G401 (cell line): Measurements from ENCODE around the gene SULT6B1. TPM values are rescaled to one million over a fixed set of nuclear protein-coding genes. Genes with fewer than 3 reads are reported as not detected.
"Not testable (repeated sequence)": the region's sequence is repeated elsewhere in the genome, so short reads cannot be mapped to it uniquely, and the experiment has no call there.

Source experiments
- DNase-seq: peaks from one replicate; pipeline ENCODE4 v3.0.0-alpha.2; 2015; ENCODE audit warnings: low spot score
- in situ Hi-C: cut with HindIII; loops from 2 replicates; pipeline ENCODE4 v1.10.0; 2016; ENCODE audit warnings: low sequenced_read_pairs, mixed read lengths
- total RNA-seq: library from RNA; depleted of rRNA; stranded (reverse); fragments of >200 nt; shearing (Covaris generic); gene quantifications from 2 replicates; pipeline ENCODE4 v1.2.3, GENCODE V29; 2014; rRNA removed

SULT6B1 gene, protein sequence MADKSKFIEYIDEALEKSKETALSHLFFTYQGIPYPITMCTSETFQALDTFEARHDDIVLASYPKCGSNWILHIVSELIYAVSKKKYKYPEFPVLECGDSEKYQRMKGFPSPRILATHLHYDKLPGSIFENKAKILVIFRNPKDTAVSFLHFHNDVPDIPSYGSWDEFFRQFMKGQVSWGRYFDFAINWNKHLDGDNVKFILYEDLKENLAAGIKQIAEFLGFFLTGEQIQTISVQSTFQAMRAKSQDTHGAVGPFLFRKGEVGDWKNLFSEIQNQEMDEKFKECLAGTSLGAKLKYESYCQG
- not detected in 2 replicates for total RNA-seq

- DNase-seq: no peak
- in situ Hi-C loops: no loop called here
These were observed at the start of gene SULT6B1 for GRCh38 chr2:37188570-37188969. TSS of gene SULT6B1 (minus strand) at chr2:37188670. CDS start at chr2:37188640, 30 bp downstream.

- peak; percentile 35 for DNase-seq
- in situ Hi-C loops: no loop called here
These were observed 43.9 kb upstream of the SULT6B1 start for GRCh38 chr2:37232131-37232933.

DNA sequence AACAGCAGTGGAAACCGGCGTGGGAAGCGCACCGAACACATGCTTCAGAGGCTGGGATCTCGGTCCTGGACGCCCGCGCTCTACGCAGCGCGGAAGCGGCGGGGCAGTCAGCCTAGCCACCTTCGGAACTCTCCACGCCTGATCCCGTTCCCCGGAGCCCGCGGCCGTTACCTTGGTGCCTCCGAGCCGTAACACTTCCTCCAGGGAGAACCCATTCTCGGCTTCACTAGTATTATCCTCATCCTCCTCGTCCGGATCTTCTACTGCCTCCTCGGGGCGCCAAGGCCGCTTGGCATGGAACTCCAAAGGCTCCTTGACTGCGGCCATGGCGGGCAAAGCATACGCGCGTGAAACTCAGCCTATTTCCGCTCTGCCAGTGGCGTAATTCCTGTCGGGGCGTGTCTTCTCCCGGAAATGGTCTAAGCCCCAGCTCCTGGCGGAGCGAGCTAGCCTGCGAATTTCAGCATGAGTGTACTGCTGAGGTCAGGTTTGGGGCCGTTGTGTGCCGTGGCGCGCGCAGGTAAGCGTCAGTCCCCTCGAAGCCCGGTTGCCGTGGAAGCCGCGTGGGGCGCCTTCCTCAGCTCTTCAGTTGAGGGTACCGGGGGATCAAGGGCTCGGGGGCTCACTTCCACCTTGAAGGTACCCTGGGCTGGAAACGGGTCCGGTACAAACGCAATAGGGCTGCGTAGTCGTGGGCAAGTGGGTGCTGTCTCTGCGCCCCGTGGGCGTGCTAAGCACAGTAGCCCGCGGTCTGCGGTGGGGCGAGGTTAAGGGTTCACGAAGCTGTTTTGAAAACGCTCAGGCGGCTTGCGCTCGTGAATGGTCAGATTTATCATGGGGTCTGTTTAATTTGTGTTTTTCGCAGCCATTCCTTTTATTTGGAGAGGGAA, 43.0 kb upstream of the SULT6B1 start, which contains the start of the genes CEBPZ and NDUFAF7:
CEBPZ (minus strand) TSS at position 356 of the 890 bp plus-strand sequence; CDS start at position 327, 29 bp downstream.
NDUFAF7 (plus strand) TSS at position 418 of the 890 bp plus-strand sequence; CDS start at position 466, 48 bp downstream.
- in situ Hi-C loops: no loop called here
- peak; percentile 95 for DNase-seq

DNA sequence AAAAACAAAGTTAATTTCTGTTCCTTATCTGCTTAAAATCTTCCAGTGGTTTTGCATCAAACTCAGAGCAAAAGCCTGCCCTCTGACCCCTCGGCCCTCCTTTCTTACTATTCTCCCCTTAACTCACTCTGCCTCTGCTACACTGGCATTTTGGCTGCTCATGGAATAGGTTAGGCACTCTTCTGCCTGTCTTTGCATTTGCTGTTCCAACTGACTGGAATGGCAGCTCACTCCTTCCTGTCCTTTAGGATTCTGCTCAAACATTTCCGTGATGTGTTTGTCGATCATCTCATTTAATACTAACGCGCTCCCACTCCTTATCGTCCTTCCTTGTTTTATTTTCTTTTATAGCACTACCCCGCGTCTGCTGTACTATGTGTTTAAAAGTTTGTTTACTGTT, 42.1 kb upstream of the SULT6B1 start:
- no peak for DNase-seq
- in situ Hi-C loops: no loop called here

DNA sequence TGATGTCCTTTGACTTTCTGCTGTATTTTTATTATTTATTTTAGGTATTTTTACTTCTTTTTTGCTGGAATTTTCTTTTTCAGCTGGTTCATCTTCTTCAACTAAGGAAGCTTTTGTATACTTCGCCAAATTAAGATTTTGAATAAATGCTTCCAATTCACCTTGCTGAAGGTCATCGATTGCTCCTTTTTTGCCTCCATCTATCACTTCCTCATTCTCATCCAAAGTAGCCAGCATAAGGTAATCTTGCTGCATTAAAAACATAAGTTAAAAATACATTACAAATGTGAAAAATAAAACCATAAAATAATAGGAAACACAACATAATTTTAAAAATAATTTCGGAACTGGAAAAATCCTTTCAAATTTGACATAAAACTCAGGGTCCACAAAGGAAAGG, 40.3 kb upstream of the SULT6B1 start:
- no peak for DNase-seq
- in situ Hi-C loops: no loop called here

- in situ Hi-C loops: no loop called here
- no peak for DNase-seq
These were observed 38.4 kb upstream of the SULT6B1 start for GRCh38 chr2:37226863-37227262.

DNA sequence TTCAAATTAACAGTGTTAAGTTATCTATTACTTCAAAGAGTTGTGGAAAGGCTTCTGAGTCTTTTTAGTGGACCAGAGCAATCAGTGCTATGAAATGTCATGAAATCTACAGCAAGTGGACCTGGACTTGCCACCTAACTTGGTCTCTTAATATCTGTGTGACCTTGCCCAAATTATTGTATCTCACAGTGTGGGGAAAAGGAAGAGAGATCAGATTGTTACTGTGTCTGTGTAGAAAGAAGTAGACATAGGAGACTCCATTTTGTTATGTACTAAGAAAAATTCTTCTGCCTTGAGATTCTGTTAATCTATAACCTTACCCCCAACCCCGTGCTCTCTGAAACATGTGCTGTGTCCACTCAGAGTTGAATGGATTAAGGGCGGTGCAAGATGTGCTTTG, 36.7 kb upstream of the SULT6B1 start:
- in situ Hi-C loops, DNase-seq: not testable (repeated sequence)

DNA sequence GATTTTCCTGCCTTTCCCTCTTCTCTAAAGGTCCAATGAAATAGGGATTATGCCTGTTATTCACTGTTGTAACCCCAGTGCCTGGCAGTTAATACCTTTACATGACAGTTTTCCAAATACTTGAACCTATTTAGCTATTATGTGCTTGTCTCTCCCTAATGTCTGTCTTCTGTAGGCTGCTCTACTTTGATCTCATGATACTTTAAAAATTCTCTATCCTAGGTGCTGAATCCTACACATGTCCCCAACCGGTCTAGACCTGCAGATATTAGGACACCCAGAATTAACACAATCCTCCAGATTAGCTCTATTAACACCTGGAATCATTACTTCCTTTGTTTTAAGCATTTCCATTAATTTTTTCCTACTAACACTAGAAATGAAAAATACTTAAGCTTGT, 35.6 kb upstream of the SULT6B1 start:
- in situ Hi-C loops: no loop called here
- no peak for DNase-seq

DNA sequence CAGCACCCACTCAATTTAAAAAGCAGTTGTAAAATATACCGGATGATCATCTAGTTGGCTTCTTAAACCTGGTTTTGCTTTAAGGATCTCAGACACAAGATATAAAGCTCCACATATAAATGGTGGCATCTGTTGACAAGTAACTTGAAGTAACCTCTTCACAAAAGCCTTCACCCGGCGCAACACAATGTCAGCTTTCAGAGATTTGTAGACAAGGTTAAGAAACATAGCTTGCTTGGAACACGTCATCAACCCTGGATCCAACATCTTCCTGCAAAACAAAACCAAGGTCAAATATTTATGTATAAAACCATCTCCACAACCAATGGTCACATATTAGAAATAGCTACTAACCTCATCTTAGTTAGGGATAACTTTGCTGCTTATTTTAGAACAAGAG, 34.7 kb upstream of the SULT6B1 start:
- in situ Hi-C loops: no loop called here
- no peak for DNase-seq

DNA sequence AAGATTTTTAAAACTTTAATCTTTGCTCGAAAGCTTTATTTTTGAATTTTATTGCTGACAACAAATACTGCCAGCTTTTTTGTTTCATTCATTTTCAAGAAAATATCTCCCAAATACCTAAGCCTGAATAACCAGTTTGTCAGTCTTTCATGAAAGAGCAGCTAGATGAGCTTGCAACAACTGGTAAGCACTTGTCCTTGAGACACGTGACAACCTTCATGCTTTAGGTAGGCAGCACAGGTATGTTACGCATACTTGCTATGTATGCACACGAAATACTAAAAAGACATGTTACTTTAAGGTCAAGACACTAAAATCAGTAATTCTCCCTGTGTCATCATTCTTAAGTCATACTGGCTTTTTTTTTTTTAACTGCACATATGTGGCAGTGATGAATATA, 30.6 kb upstream of the SULT6B1 start:
- DNase-seq: no peak
- in situ Hi-C loops: no loop called here

DNA sequence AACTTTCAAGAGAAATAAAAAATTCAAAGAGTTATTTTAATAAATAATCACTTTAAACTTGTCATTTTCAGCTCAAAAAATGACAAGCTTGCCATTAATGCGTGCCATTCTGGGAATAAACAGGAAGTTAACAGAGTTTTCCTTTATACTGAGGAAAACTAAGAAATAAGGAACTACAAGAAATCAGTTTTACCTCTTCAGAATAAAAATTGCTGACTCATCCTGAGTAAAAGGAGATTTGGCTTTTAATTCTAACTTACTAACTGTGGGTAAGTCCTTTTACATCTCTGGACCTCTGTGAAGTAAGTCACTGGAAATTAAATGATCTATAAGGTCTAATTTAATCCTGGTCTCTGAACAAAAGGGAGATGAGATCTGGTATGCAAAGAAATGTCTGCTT, 26.8 kb upstream of the SULT6B1 start:
- in situ Hi-C loops: no loop called here
- no peak for DNase-seq

DNA sequence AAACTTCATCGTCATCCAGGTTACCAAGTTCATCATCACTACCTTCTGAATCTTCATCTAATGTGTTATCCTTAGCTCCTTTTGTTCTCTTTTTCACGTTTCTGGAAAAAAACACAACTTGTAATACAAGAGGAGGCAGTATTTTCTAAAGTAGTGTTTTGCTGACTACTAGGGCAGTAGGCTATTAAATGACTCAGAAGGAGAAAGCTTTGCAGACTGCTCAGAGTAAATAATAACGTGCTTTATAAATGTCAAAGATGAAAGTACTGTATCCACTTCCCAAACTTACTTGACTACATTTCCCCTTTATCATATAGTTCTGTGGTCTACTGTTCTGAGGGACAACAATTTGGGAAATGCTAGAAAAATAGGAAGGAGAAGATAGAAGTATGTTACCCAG, 23.5 kb upstream of the SULT6B1 start:
- no peak for DNase-seq
- in situ Hi-C loops: no loop called here

DNA sequence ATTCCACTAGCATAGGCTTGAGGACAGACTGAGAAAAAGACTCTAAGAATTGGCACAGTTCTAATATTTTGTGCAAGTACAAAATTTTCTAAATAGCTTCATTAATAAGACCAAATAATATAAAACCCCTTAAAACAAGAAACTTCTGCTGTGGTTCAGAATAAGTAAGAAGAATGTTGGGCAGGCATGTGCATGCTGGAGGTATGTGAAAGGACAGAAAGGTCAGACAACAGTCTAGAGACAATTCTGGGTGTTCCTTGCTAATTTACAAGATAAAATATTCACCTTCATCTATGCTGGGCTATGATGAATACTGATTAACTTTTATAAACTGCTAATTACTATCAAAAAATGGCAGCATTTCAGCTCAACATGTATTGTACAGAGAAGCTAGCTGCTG, 22.7 kb upstream of the SULT6B1 start:
- no peak for DNase-seq
- in situ Hi-C loops: no loop called here

DNA sequence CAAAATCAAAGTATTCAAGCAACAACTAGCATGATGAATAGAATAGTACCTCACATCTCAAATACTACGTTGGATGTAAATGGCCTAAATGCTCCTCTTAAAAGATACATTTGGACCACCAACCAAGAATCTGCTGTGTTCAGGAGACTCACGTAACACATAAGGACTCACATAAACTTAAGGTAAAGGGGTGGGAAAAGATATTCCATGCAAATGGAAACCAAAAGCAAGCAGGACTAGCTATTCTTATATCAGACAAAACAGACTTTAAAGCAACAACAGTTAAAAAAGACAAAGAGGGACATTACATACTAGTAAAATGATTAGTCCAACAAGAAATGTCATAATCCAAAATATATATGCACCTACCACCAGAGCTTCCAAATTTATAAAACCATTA, 18.3 kb upstream of the SULT6B1 start:
- in situ Hi-C loops, DNase-seq: not testable (repeated sequence)

DNA sequence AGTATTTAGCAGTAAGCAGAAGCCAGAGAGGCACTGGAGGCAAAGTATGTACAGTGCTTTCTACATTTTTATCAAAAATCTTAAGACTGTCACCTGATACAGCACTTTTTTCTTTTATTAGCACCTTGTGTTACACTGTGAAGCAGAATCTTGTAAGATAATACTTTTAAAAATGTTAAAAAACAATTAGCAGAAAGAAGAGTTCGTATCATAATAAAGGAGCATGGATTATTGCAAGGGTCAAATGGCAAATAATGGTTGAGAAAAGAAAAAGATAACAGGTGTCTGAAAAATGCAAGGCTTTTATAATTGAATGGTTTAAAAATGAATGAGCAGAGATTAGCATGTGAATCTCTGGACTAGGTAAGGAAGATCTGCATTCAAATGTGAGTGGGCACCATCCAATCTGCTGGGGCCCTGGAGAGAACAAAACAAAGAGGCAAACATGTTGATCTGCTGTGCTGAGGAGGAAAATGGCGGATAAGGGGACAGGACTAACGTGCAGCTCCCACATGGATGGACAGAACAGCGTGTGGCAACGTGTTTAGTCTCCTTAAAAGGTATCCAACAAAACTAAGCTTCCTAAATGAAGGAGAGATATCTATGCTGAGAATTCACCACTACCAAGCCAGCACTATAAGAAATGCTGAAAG, 17.3 kb upstream of the SULT6B1 start:
- no peak for DNase-seq
- in situ Hi-C loops: no loop called here

DNA sequence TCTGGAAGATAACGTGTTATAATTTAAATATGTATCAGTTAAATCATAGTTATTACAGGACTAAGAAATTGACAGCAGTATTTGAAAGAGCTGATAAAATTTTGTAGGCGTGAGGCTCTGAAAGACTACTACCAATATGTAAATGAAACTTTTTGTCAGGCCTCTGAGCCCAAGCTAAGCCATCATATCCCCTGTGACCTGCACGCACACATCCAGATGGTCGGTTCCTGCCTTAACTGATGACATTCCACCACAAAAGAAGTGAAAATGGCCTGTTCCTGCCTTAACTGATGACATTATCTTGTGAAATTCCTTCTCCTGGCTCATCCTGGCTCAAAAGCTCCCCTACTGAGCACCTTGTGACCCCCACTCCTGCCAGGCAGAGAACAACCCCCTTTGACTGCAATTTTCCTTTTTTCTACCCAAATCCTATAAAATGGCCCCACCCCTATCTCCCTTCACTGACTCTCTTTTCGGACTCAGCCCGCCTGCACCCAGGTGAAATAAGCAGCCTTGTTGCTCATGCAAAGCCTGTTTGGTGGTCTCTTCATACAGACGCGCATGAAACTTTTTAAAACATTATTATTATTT, 16.7 kb upstream of the SULT6B1 start:
- in situ Hi-C loops, DNase-seq: not testable (repeated sequence)

GRCh38 chr2:37203708-37204107, 15.2 kb upstream of the SULT6B1 start:
- in situ Hi-C loops: no loop called here
- DNase-seq: no peak

- no peak for DNase-seq
- in situ Hi-C loops: no loop called here
These were observed 13.3 kb upstream of the SULT6B1 start for GRCh38 chr2:37201766-37202165.

DNA sequence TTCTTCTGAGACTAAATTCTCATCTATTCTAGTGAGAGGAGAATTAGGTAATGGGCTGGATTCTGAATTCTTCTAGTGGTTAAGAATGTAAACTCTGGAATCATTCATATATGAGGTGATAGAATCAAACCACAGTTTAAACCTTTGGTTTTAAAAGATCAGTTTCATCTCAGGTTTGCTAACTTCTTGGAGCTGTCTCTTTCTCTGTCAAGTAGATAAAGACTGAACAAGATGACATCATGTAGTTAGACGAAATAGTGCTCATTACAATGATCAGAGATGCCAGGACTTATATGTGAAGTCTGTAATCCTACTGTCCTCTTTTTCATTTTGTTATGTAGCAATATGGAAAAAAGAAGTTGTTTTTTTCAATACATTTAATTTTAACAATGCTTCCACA, 12.7 kb upstream of the SULT6B1 start:
- no peak for DNase-seq
- in situ Hi-C loops: no loop called here
